ENCODE results near the gene FBXW10B.

The FBXW10B gene

GRCh38 chr17:15651583-15652110 lies 32.1 kb upstream of the FBXW10B start (continued):
- peak; percentile 72 for TF ChIP-seq PATZ1 (tag by site-specific recombination; IDR thresholded peaks at IDR 0.05)
- peak; percentile 40; the same call in 1 of the 2 replicates for TF ChIP-seq PRDM4 (tag by site-specific recombination; IDR thresholded peaks at IDR 0.05)
- TF ChIP-seq ZNF621 (tag by site-specific recombination; IDR thresholded peaks at IDR 0.05): no peak
- no peak for TF ChIP-seq ZSCAN23 (tag by site-specific recombination; IDR thresholded peaks at IDR 0.05)
- TF ChIP-seq GLI2 (tag by site-specific recombination; IDR thresholded peaks at IDR 0.05; ENCODE audit: borderline replicate concordance, low read depth): no peak
- TF ChIP-seq ZNF555 (tag by site-specific recombination; conservative IDR thresholded peaks at IDR 0.05): no peak
- TF ChIP-seq PBX3 (CRISPR knock-in tag; IDR thresholded peaks at IDR 0.05): no peak
- no peak for TF ChIP-seq HOXC10 (CRISPR knock-in tag; IDR thresholded peaks at IDR 0.05)
- no peak for TF ChIP-seq PRDM1 (tag by site-specific recombination; IDR thresholded peaks at IDR 0.05)
- no peak for TF ChIP-seq ZNF132 (tag by site-specific recombination; IDR thresholded peaks at IDR 0.05; ENCODE audit: borderline replicate concordance)
- peak; percentile 76 for TF ChIP-seq ATF2 (tag by site-specific recombination; IDR thresholded peaks at IDR 0.05; ENCODE audit: low read depth)
- no peak; the same call in 1 of the 2 replicates for TF ChIP-seq ZNF610 (tag by site-specific recombination; IDR thresholded peaks at IDR 0.05; ENCODE audit: borderline replicate concordance)
- TF ChIP-seq ZNF146 (tag by site-specific recombination; IDR thresholded peaks at IDR 0.05): no peak
- TF ChIP-seq ZNF544 (tag by site-specific recombination; IDR thresholded peaks at IDR 0.05): no peak
- TF ChIP-seq PRDM6 (tag by site-specific recombination; IDR thresholded peaks at IDR 0.05): no peak
- TF ChIP-seq ZNF76 (tag by site-specific recombination; IDR thresholded peaks at IDR 0.05; ENCODE audit: borderline replicate concordance, low read depth): no peak
- TF ChIP-seq ZBTB17 (tag by site-specific recombination; IDR thresholded peaks at IDR 0.05): peak; percentile 96
- 0 out of 2 replicates have a peak, but pooled peaks have one; percentile 50 for TF ChIP-seq BCL11B (tag by site-specific recombination; IDR thresholded peaks at IDR 0.05; ENCODE audit: low read depth)
- no peak for TF ChIP-seq ZNF121 (tag by site-specific recombination; IDR thresholded peaks at IDR 0.05)
- peak; percentile 73 for TF ChIP-seq ZNF335 (tag by site-specific recombination; conservative IDR thresholded peaks at IDR 0.05)
- TF ChIP-seq ZNF341 (tag by site-specific recombination; IDR thresholded peaks at IDR 0.05; ENCODE audit: low read depth): 0 out of 2 replicates have a peak, but pooled peaks have one; percentile 32
- TF ChIP-seq EGR2 (tag by site-specific recombination; IDR thresholded peaks at IDR 0.05; ENCODE audit: low read depth): no peak
- TF ChIP-seq ZNF701 (tag by site-specific recombination; IDR thresholded peaks at IDR 0.05): no peak
- TF ChIP-seq ZNF585B (tag by site-specific recombination; IDR thresholded peaks at IDR 0.05): no peak
- TF ChIP-seq ZNF184 (tag by site-specific recombination; IDR thresholded peaks at IDR 0.05): no peak
- peak; percentile 59 for TF ChIP-seq SP2 (tag by site-specific recombination; IDR thresholded peaks at IDR 0.05)
- TF ChIP-seq ZNF416 (tag by site-specific recombination; IDR thresholded peaks at IDR 0.05): no peak
- peak; percentile 68 for TF ChIP-seq SP7 (tag by site-specific recombination; IDR thresholded peaks at IDR 0.05)
- no peak for TF ChIP-seq ZNF391 (tag by site-specific recombination; IDR thresholded peaks at IDR 0.05; ENCODE audit: borderline replicate concordance, low read depth)
- no peak for TF ChIP-seq ZNF24 (tag by site-specific recombination; IDR thresholded peaks at IDR 0.05)
- no peak for TF ChIP-seq ZFP41 (tag by site-specific recombination; IDR thresholded peaks at IDR 0.05; ENCODE audit: borderline replicate concordance)
- no peak for TF ChIP-seq ZNF843 (tag by site-specific recombination; IDR thresholded peaks at IDR 0.05)

Measured in HEK293 (cell line).